ENCODE data around the gene ITGA11.
A peak's percentile ranks its signal among the peaks of the same experiment; 100 is the strongest.
"Not testable (repeated sequence)": the region's sequence is repeated elsewhere in the genome, so short reads cannot be mapped to it uniquely, and the experiment has no call there.

The ITGA11 gene

GRCh38 chr15:68410466-68411342 is 21.3 kb downstream of the ITGA11 start:
- DNase-seq, result no peak

GRCh38 chr15:68409736-68410370 is 22.1 kb downstream of the ITGA11 start:
- DNase-seq, result no peak

- no peak for DNase-seq
These were observed 23.0 kb downstream of the ITGA11 start for GRCh38 chr15:68408971-68409370.

GRCh38 chr15:68407886-68408881 is 23.8 kb downstream of the ITGA11 start:
- no peak for DNase-seq

GRCh38 chr15:68407141-68407885 is 24.6 kb downstream of the ITGA11 start:
- peak; percentile 84 for DNase-seq

- no peak for DNase-seq
These were observed 26.3 kb downstream of the ITGA11 start for GRCh38 chr15:68405378-68406250.

GRCh38 chr15:68404056-68404798 is 27.7 kb downstream of the ITGA11 start:
- no peak for DNase-seq

GRCh38 chr15:68403161-68403941 is 28.6 kb downstream of the ITGA11 start:
- DNase-seq, result no peak

- DNase-seq, result no peak
These were observed 29.4 kb downstream of the ITGA11 start for GRCh38 chr15:68402432-68403160.

- DNase-seq, result no peak
These were observed 30.2 kb downstream of the ITGA11 start for GRCh38 chr15:68401496-68402431.

GRCh38 chr15:68400066-68400456 is 31.9 kb downstream of the ITGA11 start:
- no peak for DNase-seq

GRCh38 chr15:68399096-68400065 is 32.6 kb downstream of the ITGA11 start:
- no peak for DNase-seq

GRCh38 chr15:68397999-68398398 is 34.0 kb downstream of the ITGA11 start:
- not testable (repeated sequence) for DNase-seq

- DNase-seq, result no peak
These were observed 35.9 kb downstream of the ITGA11 start for GRCh38 chr15:68396068-68396467.

- no peak for DNase-seq
These were observed 40.8 kb downstream of the ITGA11 start for GRCh38 chr15:68391121-68391520.
